HG02588 (cell line): ENCODE results near the gene PSMB10.

Source experiments
- ATAC-seq: cut with Tn5 transposase; IDR thresholded peaks from one replicate; pipeline ENCODE4 v1.9.1; 2021; ENCODE audit warnings: mild to moderate bottlenecking, moderate library complexity; ENCODE audit not compliant: unreplicated experiment

PSMB10 gene

DNA sequence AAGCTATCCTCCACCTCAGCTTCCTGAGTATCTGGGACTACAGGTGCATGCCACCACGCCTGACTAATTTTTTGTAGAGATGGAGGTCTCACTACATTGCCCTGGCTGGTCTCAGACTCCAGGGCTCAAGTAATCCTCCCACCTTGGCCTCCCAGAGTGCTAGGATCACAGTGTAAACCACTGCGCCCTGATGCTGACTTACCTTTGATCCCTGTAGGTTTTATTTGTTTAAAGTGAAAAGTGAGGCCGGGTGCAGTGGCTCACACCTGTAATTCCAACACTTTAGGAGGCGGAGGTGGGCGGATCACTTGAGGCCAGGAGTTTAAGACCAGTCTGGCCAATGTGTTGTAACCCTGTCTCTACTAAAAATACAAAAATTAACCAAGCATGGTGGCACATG lies 34.9 kb downstream of the PSMB10 start:
- no peak for ATAC-seq

DNA sequence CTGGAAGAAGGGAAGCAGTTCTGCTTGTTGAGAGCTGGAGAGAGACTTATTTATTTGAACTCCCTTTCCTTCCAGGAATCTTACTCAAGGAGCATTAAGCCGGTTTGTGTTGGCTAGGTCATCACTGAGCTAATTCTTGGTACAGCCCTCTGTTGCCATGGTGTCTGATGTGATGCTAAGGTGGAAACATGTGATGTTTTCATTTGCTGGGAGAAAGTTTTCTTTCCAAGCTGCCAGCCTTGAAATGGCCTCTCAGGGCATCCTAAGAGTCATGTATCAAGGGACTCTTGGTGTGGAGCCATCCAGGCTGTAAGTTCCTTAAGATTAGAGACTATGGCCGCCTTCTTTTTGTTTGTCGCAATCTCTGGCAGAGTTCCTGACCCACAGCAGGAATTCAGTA lies 39.4 kb downstream of the PSMB10 start:
- no peak for ATAC-seq

DNA sequence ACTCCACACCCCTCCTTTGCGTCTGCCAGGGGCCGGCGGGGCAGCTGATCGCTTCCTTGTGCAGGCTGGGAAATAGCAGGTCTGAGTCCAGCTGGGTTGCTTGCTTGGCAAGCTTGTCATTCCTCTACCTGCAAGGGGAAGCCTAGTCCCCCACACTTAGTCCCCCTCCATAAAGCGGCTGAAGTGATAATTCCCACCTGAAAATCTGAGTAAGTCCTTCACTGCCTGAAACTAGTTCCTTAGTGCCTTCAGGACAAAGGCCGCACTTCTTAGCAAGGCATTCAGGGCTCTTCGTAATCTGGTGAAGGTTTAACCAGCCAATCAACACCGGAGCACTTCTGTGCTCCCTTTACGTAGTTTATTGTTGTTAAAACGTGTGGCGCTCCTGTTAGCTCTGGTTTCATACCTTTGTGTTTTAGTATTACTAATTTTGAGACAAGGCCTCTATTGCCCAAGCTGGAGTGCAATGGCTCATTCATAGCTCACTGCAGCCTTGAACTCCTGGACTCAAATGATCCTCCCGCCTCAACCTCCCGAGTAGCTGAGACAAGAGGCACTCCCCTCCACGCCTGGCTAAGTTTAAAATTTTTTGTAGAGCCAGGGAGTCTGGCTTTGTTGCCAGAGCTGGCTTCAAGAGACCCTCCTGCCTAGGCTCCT lies 42.8 kb downstream of the PSMB10 start:
- ATAC-seq, result peak; percentile 20

GRCh38 chr16:67892899-67893742 lies 43.5 kb downstream of the PSMB10 start, which contains the start of gene PSKH1:
PSKH1 (plus strand) TSS chr16:67893254; CDS start chr16:67908750, 15,496 bp downstream.
- peak; percentile 71 for ATAC-seq

DNA sequence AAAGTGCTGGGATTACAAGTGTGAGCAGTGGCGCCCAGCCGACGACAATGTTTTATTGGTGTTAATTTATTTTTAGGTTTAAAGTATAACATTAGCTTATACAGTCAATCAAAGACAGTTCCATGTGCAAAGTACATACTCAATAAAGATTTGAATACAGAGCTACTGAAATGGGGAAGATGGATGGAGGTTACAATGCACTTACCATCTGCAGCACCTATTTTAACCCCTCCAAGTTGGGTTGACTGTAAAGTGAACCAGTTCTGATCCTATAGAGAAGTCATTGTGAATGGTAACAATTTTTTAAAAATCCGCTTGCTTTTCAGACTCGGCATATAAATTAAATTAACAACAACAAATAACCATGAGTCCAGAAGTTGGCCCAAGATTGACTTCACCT lies 44.3 kb downstream of the PSMB10 start:
- ATAC-seq, result no peak

DNA sequence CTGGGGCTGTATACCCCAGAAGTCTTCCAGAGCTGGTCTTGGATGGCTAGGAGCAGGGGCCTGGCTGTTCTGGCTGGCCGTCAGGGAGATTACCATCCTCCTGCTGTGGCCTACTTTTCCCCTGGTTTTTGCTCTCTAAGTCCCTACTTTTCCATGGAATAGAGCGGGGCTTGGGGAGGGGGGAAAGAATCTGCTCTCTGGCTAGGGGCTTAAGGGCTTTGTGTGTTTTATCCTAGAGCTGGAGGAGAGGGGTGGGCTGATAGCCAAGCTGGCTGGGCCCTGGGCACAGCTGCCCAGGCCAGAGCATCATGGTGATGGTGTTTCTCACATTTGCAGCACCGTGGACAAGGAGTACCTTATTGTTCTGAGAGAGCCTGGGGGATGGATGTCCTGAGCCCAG lies 48.3 kb downstream of the PSMB10 start:
- no peak for ATAC-seq

DNA sequence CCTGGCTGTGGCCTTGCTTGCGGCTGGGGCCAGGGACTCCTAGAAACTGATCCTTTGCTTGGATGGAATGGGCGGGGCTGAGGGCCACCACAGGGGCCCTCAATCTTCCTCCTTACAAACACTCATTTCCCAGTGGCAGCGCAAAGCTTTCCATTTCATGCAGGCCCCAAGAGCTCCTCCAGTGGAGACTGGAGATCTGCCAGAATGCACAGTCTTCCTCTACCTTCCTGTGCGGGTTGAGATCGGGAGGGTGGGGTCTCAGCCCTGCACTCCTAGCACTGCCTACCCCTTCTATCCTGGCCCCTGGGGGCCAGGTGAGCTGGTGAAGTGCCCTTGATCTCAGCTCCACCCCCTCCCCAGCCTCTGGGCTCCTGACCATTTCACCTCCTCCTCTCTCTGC lies 50.3 kb downstream of the PSMB10 start:
- ATAC-seq, result no peak

- no peak for ATAC-seq
Measured at GRCh38 chr16:67885976-67886375, 50.7 kb downstream of the PSMB10 start.

GRCh38 chr16:67885545-67885944 lies 51.1 kb downstream of the PSMB10 start:
- no peak for ATAC-seq

DNA sequence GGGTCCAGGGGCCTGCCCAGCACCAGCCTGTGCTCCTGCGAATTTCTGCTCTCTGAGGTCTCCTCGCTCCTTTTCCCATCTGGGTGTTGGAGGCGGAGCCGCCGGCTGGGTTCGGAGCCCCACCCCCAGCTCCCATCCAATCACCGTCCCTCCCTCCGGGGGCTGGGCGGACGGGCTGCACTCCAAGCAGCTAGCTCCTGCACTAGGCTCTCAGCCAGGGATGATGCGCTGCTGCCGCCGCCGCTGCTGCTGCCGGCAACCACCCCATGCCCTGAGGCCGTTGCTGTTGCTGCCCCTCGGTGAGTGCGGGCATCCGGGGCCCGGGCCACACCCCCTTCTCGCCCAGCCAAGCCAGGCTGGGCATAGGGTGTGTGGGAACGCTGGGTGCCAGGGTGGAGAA lies 52.0 kb downstream of the PSMB10 start, which contains the start of gene NRN1L:
Gene NRN1L (plus strand): TSS at position 202 of the 400 bp plus-strand sequence. CDS start 19 bp downstream, at position 221.
- ATAC-seq, result no peak
